Lung microvascular endothelial cell (primary cell): Measurements from ENCODE around the gene ACTL7B. TPM values are rescaled to one million over a fixed set of nuclear protein-coding genes. Genes with fewer than 3 reads are reported as not detected.
"Not testable (repeated sequence)": the region's sequence is repeated elsewhere in the genome, so short reads cannot be mapped to it uniquely, and the experiment has no call there.

ENCODE experiments used
- DNase-seq, 2 donors: peaks; one replicate each; pipeline versions ENCODE4 v3.0.0 to v3.0.0-alpha.2; 2010; ENCODE audit warnings: low read depth in 2 of 2
- total RNA-seq: library from RNA; depleted of rRNA; stranded (reverse); fragments of >200 nt; gene quantifications from 2 replicates; pipeline ENCODE4 v1.2.1, GENCODE V29; 2014

The ACTL7B gene, protein sequence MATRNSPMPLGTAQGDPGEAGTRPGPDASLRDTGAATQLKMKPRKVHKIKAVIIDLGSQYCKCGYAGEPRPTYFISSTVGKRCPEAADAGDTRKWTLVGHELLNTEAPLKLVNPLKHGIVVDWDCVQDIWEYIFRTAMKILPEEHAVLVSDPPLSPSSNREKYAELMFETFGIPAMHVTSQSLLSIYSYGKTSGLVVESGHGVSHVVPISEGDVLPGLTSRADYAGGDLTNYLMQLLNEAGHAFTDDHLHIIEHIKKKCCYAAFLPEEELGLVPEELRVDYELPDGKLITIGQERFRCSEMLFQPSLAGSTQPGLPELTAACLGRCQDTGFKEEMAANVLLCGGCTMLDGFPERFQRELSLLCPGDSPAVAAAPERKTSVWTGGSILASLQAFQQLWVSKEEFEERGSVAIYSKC
- total RNA-seq = not detected in 2 replicates

DNA sequence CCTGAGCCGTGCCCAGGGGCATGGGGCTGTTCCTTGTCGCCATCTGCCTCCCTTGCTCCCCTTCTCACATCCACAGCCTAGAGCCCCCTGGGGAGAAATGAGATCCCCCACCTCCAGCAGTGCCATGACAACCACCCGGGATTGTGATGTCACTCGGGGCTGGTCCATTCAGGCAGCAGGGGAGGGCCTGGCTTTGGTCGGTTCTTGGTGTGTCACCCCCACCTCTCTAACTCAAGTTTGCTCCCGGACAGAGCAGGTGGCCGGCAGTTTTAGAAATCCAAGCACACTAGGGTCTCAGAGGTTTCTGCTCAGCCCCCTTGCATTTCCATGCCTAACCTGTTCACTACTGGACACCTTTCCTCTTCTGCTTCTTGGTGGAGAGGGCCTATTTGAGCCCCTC lies at the start of gene ACTL7B:
ACTL7B (minus strand) TSS at position 99 of the 400 bp plus-strand sequence; CDS start at position 43, 56 bp downstream.
- no peak for DNase-seq

DNA sequence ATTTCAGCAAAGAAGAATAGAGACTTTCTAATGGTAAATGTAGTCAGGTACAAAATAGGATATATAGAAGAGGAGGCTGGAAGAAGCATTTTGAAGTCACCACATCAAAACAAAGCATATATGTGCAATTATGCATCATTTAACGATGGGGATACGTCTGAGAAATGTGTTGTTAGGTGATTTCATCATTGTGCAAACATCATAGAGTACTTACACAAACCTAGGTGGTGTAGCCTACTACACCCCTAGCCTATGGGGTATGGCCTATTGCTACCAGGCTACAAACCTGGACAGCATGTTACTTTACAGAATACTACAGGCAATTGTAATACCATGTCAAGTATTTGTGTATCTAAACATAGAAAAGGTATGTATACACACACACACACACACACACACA lies 49.7 kb upstream of the ACTL7B start:
- no peak for DNase-seq

DNA sequence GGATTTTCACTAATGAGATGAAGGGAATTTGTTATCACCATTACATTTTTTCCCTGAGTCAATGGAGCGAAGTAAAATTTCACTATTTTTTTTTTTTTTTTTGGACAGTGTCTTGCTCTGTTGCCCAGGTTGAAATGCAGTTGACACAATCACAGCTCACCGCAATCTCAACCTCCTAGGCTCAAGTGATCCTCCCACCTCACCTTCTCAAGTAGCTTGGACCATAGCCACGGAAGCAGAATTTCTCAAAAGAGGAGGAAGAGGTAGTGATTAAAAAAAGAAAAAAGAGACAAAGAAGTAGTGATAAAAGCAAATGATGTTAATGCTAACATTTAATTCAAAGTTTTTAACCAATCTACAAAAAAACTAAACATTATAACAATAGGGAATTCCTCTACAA lies 48.4 kb upstream of the ACTL7B start:
- DNase-seq = no peak

DNA sequence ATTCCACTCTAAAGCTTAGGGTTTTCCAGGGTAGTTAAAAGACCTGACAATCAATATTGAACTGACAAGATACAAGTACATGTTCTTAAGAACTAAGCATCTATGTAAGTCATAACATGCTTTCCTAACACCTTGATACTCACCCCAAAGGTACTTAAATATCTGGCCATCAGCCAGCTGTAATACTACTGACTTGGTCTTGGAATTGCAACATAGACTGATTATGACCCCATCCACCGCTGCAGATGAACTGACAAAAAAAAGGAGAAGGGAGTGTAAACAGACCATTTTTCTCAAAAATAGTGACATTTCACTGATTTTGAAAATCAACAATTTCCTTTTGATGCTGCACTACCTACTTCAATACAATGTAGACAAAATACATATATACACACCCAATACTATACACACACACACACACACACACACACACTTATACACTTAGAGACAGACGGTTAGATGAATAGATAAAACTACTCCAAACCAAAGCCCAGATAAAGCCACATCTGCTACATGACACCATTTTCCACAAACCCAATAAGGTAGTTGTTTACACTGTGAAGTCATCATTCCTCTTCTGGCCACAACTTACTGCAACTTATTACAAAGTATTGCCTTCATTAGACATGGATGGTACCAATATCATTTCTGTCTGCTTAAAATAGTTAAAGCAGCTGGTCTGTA lies 47.8 kb upstream of the ACTL7B start:
- DNase-seq = no peak

DNA sequence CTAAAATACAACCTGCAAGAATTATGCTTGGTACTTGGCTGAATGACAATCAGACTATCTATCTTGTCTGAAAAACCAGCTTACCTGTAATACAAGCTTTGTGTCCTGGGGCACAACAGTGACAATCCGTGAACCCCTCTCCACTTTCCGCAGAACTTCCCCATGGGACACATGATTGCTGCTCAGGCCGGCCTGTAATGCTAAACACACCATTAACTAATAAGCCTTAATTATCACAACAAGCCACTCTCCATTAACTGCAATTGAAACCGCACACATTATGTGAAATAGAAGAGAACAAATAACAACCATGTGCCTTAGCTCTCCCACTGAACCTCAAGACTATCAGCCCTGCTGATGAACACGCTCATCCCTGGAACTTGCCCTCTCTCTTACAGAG lies 44.4 kb upstream of the ACTL7B start:
- no peak for DNase-seq

DNA sequence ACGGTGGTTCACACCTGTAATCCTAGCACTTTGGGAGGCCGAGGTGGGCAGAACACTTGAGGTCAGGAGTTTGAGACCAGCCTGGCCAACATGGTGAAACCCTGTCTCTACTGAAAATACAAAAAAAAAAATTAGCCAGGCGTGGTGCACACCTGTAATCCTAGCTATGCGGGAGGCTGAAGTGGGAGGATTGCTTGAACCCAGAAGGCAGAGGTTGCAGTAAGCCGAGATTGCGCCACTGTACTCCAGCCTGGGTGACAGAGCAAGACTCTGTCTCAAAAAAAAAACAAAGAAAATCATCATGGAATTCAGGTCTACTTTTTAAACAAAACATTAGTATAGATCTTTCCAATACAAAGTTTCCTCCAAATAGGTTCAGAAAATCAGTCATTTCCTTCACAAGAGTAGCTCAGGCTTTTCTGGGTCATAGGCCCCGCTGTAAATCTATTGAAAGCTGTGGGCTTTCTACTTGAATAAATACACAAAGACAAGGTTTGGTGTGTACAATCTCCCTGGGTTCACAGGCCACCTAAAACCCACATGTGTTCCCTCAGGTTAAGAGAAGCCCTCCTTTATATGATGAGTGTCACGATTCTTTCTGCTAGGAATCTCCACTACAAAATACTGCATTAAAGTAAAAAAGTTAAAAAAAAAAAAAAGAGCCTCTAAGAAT lies 43.4 kb upstream of the ACTL7B start:
- not testable (repeated sequence) for DNase-seq

DNA sequence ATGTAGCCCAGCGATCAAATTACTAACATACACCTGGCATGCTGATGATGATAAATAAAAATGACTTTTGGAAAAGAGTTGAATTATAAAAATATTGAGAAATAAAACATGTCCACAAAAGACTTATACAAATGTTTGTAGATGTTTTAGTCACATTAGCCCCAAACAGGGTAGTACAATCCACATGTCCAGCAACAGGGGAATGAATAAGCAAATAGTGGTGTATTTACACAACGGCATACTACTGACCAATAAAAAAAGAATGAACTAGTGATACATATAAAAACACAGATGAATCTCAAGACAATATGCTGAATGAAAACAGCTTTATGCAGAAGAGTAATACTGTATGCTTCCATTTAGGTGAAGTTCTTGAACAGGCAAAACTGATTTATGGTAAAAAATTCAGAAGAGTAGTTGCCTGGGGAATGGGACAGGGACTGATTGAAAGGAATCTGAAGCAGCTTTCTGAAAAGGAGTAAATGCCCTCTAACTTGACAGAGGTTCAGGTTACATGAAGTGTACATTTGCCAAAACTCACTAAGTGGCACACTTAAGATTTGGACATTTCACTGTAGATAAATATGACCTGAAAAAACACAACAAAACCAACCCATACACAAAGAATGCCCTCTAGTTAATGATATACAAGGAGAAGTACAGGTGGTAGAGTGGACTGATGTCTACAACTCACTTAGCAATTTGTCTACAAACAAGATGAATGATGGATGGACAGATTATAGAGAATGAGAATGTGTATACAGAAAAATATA lies 41.7 kb upstream of the ACTL7B start:
- no peak for DNase-seq

DNA sequence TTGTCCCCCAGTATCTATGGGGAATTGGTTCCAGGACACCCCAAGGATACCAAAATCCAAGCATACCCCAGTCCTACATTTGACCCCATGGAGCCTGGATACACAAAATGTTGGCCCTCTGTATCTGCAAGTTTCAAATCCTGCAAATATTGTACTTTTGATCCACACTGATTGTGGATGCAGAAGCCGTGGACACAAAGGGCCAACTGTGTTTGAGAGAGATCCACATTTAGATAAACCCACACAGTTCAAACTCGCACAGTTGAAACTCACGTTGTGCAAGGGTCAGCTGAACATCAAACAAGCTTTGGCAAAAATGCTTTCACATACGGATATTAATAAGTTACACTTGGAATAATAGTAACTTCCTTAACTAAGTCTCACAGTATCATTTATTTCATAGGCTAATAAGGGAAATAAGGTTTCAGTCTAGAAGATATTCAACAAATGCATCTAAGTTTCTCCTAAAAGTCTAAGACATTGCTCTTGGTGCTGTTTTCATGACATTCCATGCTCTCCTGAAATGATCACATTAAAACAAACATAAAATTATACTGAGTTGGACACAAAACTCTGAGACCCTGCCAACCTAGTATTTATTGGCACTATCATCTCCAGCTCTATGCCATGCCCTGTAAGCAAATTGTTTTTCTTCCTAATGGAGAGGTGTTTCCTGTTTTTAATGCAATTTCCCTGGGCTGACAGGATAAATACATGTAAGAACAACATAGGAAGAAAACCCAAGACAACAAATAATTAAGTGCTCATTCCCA lies 38.6 kb upstream of the ACTL7B start:
- no peak for DNase-seq

DNA sequence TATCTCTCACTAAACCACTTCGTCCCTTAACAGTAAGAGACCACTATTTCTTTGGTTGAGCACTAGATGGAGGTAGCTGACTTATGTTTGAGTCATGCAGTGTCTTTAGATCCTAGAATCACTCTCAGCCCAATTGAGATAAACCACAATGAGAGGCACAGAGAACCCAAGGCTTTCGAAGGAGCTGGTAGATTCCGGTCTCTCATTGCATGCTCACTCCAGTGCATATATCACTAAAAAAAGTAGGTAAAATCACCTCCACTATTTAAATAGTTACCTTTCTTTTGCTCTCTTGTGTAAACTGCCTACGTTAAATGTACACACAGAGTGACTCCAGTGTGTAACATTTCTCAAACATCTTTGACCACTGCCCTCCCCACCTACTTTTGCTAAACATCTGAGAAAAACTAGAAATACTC lies 33.9 kb upstream of the ACTL7B start:
- DNase-seq = peak; percentile 48

DNA sequence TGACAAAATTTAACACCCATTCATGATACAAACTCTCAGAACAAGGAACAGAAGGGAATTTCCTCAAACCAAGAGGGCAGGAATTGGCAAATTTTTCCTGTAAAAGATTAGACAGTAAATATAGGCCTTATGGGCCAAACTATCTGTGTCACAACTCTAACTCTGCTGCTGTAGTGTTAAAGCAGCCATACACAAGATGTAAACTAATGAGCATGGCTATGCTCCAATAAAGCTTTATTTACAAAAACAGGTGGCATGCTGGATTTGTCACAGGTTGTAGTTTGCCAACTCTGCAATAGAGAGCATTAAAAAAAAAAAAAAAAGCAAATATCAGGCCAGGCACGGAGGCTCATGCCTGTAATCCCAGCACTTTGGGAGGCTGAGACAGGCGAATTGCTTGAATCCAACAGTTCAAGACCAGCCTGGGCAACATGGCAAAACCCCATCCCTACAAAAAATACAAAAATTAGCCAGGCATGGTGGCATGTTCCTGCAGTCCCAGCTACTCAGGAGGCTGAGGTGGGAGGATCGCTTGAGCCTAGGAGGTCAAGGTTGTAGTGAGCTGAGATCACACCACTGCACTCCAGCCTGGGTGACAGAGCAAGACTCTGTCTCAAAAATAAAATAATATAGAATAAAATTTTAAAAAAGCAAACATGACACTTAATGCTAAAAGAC lies 30.9 kb upstream of the ACTL7B start:
- not testable (repeated sequence) for DNase-seq

DNA sequence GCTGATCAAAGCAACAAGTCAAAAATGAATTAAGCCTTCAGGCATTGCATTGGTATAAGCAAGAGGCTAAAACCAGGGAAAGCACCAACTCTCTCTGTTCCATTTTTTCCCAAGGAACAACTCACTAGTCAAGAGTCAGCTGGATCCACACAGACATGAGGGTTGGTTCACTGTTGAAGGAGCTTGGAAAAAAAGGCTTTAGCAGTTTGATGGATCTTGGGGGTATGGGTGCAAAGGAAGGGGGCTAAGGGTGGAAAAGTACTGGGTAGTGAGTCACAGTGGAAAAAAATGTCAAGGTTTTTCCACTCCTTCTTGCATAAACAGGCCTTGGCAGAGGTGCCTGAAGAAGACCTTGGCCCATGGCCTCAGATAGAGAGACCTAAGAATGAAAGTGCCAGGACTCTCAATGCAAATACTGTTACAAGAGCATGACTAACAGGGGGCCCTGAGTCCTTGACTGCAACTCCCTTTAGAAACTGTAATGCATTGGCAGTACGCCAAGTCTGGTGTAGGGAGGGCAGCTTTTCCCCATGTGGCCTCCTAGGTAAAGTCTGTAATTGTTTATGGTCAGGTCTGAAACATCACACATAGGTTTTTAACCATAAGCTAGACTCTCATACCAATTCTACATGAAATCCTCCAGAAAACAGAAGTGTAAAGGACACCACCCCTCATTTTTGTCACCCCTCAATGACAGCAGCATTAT lies 30.0 kb upstream of the ACTL7B start:
- DNase-seq = peak; percentile 72 to 84

DNA sequence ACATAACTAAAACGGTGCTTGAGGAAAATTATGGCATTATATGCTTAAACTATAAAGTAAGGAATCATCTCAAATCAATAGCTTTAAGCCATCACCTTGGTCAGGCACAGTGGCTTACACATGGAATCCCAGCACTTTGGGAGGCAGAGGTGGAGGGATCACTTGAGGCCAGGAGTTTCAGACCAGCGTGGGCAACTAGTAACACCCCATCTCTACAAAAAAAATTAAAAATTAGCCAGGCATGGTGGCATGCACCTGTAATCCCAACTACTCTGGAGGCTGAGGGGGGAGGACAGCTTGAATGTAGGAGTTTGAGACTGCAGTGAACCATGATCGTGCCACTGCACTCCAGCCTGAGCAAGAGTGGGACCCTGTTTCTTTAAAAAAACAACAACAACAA lies 28.9 kb upstream of the ACTL7B start:
- no peak for DNase-seq

DNA sequence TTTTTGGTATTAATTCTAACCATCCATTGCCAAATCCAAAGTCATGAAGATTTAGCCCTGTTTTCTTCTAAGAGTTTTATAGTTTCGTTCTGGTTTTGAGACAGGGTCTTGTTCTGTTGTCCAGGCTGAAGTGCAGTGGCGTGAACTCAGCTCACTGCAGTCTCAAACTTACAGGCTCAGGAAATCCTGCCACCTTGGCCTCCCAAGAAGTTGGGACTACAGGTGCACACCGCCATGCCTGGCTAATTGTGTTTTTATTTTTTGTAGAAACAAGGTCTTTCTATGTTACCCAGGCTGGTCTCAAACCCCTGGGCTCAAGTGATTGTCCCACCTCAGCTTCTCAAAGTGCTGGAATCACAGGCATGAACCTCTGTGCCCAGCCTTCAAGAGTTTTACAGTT lies 27.3 kb upstream of the ACTL7B start:
- DNase-seq = no peak

DNA sequence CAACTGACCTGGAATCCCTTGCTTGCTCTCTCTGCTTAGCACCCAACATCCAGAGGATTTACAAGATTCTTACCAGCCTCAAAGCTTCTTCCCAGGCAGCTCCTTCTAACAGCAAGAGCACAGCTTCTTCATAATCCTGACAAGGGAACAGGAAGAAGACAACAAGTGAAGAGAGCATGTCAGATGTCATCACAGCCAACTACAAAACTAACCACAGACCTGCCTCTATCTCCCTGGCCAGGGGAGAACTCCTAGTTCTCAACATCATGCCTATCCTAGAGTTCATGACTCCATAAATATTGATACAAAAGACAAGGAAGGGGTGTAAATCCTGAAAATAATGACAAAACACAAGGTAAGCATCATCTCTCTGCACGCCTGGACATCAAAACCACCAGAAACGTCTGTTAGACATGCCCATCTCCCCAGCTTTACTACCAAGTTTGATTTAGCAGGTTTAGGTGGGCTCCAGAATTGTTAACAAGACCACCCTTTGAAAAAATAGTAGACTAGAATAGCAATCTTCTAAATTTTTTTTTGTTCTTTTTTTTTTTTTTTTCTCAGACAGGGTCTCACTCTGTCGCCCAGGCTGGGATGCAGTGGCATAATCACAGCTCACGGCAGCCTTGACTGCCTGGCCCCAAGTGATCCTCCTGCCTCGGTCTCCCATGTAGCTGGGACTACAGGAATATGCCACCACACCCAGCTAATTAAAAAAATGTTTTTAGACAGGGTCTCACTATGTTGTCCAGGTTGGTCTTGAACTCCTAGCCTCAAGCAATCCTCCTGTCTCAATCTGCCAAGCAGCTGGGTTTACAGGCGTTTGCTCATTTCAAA lies 26.5 kb upstream of the ACTL7B start:
- DNase-seq = no peak

DNA sequence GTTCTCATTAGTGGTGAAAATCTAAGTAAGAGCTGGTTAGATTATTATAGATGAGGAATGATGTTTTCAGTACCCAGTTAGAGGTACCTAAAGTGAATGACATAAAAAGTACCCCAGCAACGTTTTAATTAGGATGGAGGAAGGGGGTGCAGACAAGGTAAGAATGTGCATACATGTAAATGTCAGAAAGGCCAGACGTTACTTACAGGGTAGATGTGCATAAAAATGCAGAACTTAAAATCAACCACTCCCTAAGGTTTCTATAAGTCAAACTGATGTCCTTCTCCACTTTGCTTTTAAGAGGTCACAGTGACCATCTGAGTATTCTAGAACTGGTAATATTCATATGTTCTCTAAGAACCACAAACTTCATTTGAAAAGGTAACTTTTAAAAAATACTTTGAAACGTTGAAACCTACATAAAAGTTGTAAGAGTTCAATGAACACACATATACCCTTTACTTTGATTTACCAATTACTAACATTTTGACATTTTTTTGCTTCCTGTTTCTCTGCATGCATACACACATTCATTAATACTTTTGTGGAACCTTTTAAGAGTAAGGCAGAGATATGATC lies 25.0 kb upstream of the ACTL7B start:
- DNase-seq = no peak

DNA sequence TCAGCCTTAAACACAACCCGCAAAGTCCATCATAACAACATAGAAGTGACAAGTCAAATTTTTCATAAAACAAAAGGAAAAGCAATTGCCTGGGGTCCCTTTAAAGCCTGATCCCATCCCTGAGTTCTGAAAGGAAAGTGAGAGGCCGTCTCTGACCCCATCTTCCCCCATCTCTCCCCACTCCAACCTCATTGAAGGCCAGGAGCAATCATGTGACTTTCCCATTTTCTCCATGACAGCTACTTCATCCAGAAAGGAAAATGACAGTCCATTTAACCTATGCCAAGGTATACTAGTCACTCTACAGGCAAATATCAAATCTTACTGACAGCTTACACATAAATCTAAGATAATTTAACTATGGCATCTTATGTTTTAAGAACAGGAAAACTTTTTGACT lies 21.7 kb upstream of the ACTL7B start:
- no peak for DNase-seq

DNA sequence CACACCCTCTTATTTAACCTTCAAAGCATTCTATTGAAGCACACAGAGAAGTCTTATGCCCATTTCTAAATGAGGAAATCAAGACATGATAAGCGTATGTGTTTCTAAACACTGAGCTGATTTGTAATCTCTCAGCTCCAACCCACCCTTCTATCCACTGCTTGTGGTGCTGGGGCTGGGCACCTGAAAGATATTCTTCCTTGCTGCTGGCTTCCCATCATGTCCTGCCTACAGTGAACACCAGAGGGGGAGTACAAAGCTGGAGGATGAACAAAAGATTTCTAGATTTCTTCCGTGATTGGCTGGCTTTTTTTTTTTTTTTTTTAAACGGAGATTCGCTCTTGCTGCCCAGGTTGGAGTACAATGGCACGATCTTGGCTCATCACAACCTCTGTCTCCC lies 20.6 kb upstream of the ACTL7B start:
- DNase-seq = no peak

DNA sequence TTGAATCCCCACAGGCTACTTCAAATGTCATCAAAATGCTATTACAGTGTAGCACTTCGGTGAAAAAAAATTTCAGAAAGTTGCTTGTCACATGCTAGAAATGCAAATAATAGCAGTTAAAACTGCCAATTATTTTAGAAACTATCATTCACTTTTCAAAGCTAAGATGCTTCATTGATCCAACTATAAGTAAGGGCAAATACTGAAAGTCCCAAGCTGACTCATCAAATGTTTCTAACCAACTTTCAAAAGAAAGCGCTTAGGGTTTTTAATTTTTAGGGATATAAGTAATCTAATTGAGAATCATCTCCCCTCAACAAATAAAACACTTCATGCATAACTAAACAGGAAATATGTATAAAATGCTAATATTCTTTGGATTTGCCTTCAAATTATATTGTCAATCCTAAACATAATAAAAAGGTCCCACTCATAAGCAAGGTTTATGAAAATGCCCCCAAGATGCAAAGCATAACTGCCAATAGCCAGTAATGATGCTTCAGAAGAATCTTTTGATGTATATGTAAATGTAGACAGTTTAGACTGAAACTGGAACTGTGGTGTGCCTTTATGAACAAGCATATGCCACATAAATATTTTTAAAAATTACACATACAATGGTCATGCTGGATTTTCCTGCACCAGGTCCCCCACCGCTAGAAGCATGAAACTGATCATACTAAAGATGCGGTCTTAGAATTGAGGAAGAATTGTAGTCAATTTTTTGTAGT lies 18.4 kb upstream of the ACTL7B start:
- DNase-seq = no peak
